ENCODE data around the gene SLC19A2. TPM values are rescaled to one million over a fixed set of nuclear protein-coding genes. Genes with fewer than 3 reads are reported as not detected.

The SLC19A2 gene
- polyA plus RNA-seq, 1 experiment, result 6.0 TPM

GRCh38 chr1:169514566-169515270, 29.0 kb upstream of the SLC19A2 start:
- TF ChIP-seq CTCF (IDR thresholded peaks at IDR 0.05; ENCODE audit: low read depth, low read length), result no peak
- Histone ChIP-seq H3K27ac (ENCODE audit: low read depth, low read length) (no peak overlapping the region), H3K27me3 (ENCODE audit: control insufficient read depth, insufficient read depth, low read length) (no peaks in the 10 kb centered on the region), H3K9me3 (ENCODE audit: control insufficient read depth, insufficient read depth, low read length) (no peaks in the 10 kb centered on the region), H3K4me3 (ENCODE audit: low read depth, low read length) (no peak overlapping the region)
- POLR2A ChIA-PET, result interaction anchor here (1.0 kb wide), 1 partner anchor 29 kb away, joined by 3 read pairs; the partner anchor contains the start of gene SLC19A2
- no peak for DNase-seq (ENCODE audit: low read depth, low spot score)
- CTCF ChIA-PET, result no interaction called here

GRCh38 chr1:169513208-169513607, 27.5 kb upstream of the SLC19A2 start:
- Histone ChIP-seq H3K27ac (ENCODE audit: low read depth, low read length) (no peak overlapping the region), H3K9me3 (ENCODE audit: control insufficient read depth, insufficient read depth, low read length) (no peaks in the 10 kb centered on the region), H3K4me3 (ENCODE audit: low read depth, low read length) (no peak overlapping the region), H3K27me3 (ENCODE audit: control insufficient read depth, insufficient read depth, low read length) (no peaks in the 10 kb centered on the region)
- CTCF ChIA-PET, result no interaction called here
- no peak for DNase-seq (ENCODE audit: low read depth, low spot score)
- no peak for TF ChIP-seq CTCF (IDR thresholded peaks at IDR 0.05; ENCODE audit: low read depth, low read length)
- POLR2A ChIA-PET, result no interaction called here

- DNase-seq (ENCODE audit: low read depth, low spot score), result peak; percentile 29
- ChIA-PET POLR2A (interaction anchor here (1.3 kb wide), 1 partner anchor 25 kb away, joined by 9 read pairs; the partner anchor contains the start of gene SLC19A2), CTCF (interaction anchor here (0.9 to 3.0 kb wide), 2 partner anchors 30 to 35 kb away, joined by 3 to 11 read pairs; no protein-coding TSS in a partner anchor)
- Histone ChIP-seq H3K9me3 (ENCODE audit: control insufficient read depth, insufficient read depth, low read length) (no peaks in the 10 kb centered on the region), H3K4me3 (ENCODE audit: low read depth, low read length) (no peak overlapping the region), H3K27ac (ENCODE audit: low read depth, low read length) (no peak overlapping the region), H3K27me3 (ENCODE audit: control insufficient read depth, insufficient read depth, low read length) (no peaks in the 10 kb centered on the region)
- TF ChIP-seq CTCF (IDR thresholded peaks at IDR 0.05; ENCODE audit: low read depth, low read length), result no peak
These were observed 25.7 kb upstream of the SLC19A2 start for GRCh38 chr1:169511316-169512005.

GRCh38 chr1:169510060-169510459, 24.3 kb upstream of the SLC19A2 start:
- H3K27me3 ChIP-seq (ENCODE audit: control insufficient read depth, insufficient read depth, low read length), result no peaks in the 10 kb centered on the region
- no peak overlapping the region for H3K27ac ChIP-seq (ENCODE audit: low read depth, low read length)
- TF ChIP-seq CTCF (IDR thresholded peaks at IDR 0.05; ENCODE audit: low read depth, low read length), result no peak
- H3K4me3 ChIP-seq (ENCODE audit: low read depth, low read length), result no peak overlapping the region
- ChIA-PET CTCF (interaction anchor here (1.3 to 3.0 kb wide), 2 partner anchors 37 to 39 kb away, joined by 3 to 11 read pairs; no protein-coding TSS in a partner anchor), POLR2A (no interaction called here)
- no peak for DNase-seq (ENCODE audit: low read depth, low spot score)
- no peaks in the 10 kb centered on the region for H3K9me3 ChIP-seq (ENCODE audit: control insufficient read depth, insufficient read depth, low read length)

- Histone ChIP-seq H3K9me3 (ENCODE audit: control insufficient read depth, insufficient read depth, low read length) (no peaks in the 10 kb centered on the region), H3K27me3 (ENCODE audit: control insufficient read depth, insufficient read depth, low read length) (no peaks in the 10 kb centered on the region), H3K4me3 (ENCODE audit: low read depth, low read length) (no peak overlapping the region), H3K27ac (ENCODE audit: low read depth, low read length) (no peak overlapping the region)
- CTCF ChIA-PET, result interaction anchor here (1.2 to 3.0 kb wide), 3 partner anchors 13 to 40 kb away, joined by 3 to 11 read pairs (median 3); no protein-coding TSS in a partner anchor
- no peak for DNase-seq (ENCODE audit: low read depth, low spot score)
- TF ChIP-seq CTCF (IDR thresholded peaks at IDR 0.05; ENCODE audit: low read depth, low read length), result no peak
- POLR2A ChIA-PET, result no interaction called here
These were observed 23.6 kb upstream of the SLC19A2 start for GRCh38 chr1:169509354-169509753.
